Measurements from ENCODE around the gene ACSF2.

ACSF2 gene

GRCh38 chr17:50501054-50501453 lies 75.0 kb downstream of the ACSF2 start:
- DNase-seq (ENCODE audit: low read depth), result no peak

GRCh38 chr17:50502301-50502990 lies 76.4 kb downstream of the ACSF2 start:
- DNase-seq (ENCODE audit: low read depth), result no peak

DNA sequence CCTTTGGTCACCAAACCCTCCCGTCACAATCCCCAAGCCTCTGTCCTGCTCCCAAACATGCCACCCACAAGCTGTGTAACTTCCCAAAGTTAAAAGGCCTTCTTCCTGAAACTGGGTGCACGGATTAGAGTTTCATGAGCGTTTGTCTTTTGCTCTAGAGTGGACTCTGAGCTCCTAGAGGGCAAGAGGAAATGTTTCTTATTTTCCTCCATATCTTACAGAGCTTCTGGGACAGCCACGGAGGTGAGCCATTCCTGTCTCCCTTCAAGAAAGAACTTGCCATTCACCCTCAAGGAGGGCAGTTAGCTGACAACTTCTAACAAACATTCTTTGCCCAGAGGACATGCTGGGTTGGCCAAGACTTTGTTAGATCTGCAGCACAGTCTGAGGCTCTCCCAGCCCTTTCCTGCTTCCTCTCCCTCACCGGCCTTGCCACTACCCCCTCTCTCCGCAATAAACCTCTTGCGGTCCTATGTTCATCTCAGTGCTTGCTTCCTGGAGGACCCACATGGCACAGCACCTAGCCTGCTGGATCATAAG lies 79.6 kb downstream of the ACSF2 start:
- DNase-seq (ENCODE audit: low read depth), result no peak

GRCh38 chr17:50506298-50506697 lies 80.3 kb downstream of the ACSF2 start:
- no peak for DNase-seq (ENCODE audit: low read depth)

DNA sequence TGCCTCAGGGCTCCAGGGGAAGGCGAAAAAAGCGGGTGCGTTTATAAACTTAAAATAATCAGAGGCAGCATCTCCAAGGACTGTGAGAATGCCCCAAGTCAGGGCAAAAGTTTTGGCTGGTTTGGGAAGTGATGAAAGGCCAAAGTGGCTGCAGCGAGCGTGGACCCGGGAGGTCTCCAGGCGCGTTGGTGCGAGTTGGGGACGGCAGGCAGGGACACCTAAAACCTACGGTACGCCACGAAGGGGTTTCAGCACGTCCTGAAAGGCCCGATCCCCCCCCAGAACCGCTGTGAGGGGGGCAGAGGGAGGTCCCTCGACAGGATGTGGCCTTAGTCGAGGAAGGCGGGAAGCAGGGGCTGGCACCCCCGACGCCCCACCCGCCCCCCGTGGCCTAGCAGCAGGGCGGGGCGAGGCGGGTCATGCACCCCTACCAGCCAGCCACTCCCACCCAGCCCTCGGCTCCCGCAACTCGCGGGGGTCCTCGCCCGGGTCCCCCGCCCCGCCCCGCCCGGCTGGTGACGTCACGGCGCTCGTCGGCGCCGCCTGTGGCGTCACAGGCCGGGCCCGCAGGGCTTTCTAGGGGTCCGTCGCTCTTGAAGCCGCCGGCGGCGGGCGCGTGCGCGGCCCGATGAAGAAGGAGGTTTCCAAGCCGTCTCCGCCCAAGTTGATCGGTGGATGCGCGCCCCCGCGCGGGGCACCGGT lies 82.0 kb downstream of the ACSF2 start, which contains the start of gene MYCBPAP:
TSS of gene MYCBPAP (plus strand) at position 569 of the 702 bp plus-strand sequence. CDS start 236 bp downstream, outside the sequence.
- peak; percentile 63 for DNase-seq (ENCODE audit: low read depth)

DNA sequence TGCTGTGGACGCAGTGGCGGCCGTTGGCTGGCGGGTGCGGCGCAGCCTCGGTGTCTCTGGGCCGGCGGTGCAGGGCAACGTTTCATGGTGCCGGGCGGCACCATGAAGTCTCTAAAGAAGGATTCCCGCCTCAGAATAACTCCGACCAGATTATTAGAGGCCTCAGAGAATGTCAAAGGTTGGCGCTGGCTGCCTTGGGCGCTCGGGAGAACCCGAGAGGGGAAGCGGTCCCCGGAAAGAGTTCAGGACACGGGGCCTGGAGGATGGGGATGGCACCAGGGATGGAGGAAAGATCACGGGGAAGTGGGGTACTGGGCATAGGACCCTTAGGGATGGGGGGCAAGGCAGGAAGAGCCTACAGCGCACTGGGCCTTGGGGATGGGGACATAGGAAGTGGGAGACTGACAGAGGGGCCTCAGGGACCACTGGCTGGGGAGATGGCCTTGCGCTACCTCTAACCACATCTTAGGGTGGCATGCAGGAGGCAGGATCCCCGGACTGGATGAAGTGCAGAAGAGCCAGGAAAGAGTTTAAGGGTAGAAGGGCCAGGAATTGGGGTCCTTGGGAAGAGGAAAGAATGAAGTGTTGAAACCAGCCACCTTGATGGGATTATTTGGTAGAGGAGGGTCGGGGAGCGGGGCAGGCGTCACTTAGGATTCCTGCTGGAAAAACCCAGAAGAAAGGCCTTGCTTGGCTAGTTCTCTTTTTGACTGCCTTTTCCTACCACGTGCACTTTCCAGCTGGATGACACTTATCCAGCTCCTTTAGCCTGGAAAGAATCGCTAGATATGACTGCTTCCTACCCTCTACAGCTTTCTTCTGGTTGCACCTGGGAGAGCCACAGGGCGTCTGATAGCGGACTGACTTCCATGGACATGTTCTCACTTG lies 82.8 kb downstream of the ACSF2 start:
- DNase-seq (ENCODE audit: low read depth), result no peak

DNA sequence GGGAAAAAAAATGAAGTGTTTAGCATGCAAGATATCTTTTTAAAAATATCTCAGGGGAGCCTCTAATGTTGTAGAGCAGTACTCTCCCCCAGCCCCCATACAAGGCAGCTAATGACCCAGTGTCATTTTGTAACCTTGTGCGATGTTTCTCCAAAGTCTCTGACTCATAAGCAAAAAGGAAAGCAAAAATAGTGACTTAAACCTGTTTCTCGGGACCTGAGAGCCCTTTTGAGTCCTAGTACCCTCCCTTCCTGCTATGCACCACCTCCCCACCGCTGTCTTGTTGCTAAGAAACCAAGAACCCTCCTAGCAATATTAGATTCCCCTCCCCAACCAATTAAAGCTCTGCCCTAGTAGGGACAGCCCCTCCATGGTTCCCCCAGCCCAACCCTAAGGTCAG lies 85.0 kb downstream of the ACSF2 start:
- no peak for DNase-seq (ENCODE audit: low read depth)

DNA sequence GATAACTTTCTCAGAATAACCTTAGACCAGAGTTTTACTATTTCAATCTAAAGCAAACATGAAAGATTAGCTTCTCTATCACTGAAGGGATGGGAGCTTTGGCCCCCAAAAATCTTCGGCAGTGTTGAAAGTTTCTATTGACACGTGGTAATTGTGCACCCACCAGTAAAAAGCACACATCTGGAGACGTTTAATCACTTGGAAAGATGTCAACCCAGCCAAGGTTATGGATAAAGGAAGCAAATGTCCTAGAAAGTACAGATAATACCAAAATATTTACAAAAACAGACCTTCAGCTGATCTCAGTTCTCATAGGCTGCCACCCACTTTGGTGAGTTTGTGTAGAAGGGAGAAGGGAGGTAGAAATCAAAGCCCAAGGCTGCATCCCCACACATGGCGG lies 87.5 kb downstream of the ACSF2 start:
- DNase-seq (ENCODE audit: low read depth), result no peak

DNA sequence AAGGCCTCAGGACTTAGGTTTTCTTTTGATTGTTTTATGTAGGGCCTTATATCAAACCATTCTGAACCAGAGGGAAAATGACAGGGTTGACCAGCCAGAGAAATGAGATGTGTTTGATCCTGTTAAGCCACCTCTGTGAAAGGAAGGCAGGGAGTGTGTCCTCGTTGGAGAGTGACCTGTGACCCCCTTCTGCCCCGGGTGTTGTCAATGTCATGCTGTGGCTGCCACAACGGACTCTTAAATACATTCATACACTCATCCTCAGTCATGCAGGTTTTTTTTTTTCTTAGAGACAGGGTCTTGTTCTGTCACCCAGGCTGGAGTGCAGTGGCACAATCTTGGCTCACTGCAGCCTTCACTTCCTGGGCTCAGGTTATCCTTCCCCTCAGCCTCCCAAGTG lies 88.4 kb downstream of the ACSF2 start:
- DNase-seq (ENCODE audit: low read depth), result no peak

DNA sequence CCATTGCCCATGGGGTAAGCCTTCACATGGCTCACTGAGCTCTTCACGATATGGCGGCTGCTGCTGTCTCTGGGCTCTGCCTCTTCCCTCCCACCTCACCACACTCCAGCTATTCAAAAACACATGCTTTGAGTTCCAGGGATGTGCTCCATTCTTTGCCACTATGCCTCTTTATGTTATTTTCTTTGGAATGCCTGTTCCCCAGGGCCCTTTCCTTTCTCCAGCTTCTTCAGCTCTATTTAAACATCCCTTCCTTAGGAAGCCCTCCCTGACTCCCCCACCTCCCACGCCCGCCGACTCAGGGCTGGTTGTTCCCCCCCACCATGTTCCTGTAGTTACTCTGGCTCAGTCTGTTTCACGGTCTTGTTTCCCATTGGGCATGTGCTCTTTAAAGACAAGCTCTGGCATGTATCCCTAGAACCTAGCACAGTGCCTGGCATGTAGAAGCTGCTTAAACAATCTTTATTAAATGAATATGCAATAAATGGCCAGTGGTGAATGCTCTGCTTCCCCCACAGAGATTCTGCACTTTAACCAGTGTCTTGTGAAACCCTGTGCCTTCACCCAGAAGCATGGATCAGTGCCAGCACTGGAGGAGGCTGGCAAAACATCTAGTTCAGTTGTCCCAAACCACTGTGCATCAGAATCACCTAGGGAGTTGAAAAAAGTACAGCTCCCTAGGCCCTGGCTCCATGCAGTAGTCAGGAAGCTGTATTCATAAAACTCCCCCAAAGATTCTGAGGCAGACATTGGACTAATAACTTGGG lies 89.1 kb downstream of the ACSF2 start:
- DNase-seq (ENCODE audit: low read depth), result no peak

DNA sequence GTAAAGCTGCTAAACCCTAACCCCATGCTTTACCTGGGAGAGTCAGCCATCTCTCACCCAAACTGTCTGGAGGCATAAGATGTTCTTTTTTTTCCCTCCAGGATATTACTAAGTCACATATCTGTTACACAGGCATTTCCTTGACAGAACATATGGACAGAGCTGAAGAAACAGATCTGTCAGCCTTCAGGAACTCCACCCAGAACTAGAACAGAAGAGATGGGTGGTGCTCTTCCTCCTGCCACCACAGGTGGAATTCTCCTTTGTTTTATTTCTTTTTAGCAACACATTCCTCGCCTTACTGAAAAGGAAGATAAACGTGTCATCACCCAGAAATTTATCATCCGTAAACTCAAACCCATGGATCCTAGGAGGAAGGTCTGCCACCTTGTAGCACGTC lies 91.0 kb downstream of the ACSF2 start:
- DNase-seq (ENCODE audit: low read depth), result no peak

GRCh38 chr17:50517504-50518383 lies 91.7 kb downstream of the ACSF2 start:
- DNase-seq (ENCODE audit: low read depth), result no peak

- DNase-seq (ENCODE audit: low read depth), result no peak
These were observed 92.5 kb downstream of the ACSF2 start for GRCh38 chr17:50518384-50519023.

- no peak for DNase-seq (ENCODE audit: low read depth)
These were observed 93.3 kb downstream of the ACSF2 start for GRCh38 chr17:50519141-50519834.

GRCh38 chr17:50520483-50520882 lies 94.5 kb downstream of the ACSF2 start:
- DNase-seq (ENCODE audit: low read depth), result no peak

- DNase-seq (ENCODE audit: low read depth), result no peak
These were observed 95.5 kb downstream of the ACSF2 start for GRCh38 chr17:50521514-50521913.

- no peak for DNase-seq (ENCODE audit: low read depth)
These were observed 96.7 kb downstream of the ACSF2 start for GRCh38 chr17:50522766-50523165.

- DNase-seq (ENCODE audit: low read depth), result no peak
These were observed 97.2 kb downstream of the ACSF2 start for GRCh38 chr17:50523208-50523607.

All from stimulated activated CD8-positive, alpha-beta memory T cell treated with anti-CD3 and anti-CD28 coated beads, Interleukin-15, amount 100 ng/mL, for 1 hour (primary cell).